Measurements from ENCODE around the gene SEC16B.
"Not testable (repeated sequence)": the region's sequence is repeated elsewhere in the genome, so short reads cannot be mapped to it uniquely, and the experiment has no call there.

Gene SEC16B, protein sequence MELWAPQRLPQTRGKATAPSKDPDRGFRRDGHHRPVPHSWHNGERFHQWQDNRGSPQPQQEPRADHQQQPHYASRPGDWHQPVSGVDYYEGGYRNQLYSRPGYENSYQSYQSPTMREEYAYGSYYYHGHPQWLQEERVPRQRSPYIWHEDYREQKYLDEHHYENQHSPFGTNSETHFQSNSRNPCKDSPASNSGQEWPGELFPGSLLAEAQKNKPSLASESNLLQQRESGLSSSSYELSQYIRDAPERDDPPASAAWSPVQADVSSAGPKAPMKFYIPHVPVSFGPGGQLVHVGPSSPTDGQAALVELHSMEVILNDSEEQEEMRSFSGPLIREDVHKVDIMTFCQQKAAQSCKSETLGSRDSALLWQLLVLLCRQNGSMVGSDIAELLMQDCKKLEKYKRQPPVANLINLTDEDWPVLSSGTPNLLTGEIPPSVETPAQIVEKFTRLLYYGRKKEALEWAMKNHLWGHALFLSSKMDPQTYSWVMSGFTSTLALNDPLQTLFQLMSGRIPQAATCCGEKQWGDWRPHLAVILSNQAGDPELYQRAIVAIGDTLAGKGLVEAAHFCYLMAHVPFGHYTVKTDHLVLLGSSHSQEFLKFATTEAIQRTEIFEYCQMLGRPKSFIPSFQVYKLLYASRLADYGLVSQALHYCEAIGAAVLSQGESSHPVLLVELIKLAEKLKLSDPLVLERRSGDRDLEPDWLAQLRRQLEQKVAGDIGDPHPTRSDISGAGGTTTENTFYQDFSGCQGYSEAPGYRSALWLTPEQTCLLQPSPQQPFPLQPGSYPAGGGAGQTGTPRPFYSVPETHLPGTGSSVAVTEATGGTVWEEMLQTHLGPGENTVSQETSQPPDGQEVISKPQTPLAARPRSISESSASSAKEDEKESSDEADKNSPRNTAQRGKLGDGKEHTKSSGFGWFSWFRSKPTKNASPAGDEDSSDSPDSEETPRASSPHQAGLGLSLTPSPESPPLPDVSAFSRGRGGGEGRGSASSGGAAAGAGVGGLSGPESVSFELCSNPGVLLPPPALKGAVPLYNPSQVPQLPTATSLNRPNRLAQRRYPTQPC

DNA sequence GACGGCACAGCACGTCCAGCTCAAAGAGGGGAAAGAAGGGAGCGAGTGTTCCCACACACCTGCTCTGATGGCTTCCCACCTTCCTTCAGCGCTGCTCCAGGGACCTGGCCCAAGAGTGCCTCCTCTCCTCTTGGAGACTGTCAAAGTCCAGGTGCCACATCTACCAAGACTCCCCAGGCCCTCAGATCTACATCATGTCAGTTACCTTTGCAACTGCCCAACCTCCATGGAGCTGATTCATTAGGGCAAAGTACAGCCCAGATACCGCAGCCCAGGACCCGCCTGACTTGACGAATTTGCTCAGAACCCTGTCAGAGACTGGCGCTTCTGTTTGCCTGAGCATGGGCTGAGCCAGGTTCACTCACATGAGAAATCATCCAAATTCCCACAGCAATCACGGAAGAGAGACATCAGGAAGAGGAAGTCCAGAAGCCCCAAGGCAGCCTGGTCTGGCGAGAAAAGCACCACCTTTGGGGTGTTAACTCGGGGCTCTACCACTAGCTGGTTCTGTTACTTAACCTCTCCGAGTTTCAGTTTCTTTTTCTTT is at the start of gene SEC16B:
Gene SEC16B, minus strand, starts transcription at position 234 of the 547 bp plus-strand sequence. CDS start 2,077 bp downstream, outside the sequence.
- no peak for DNase-seq

GRCh38 chr1:178019622-178020021 is 49.8 kb upstream of the SEC16B start:
- no peak for DNase-seq

- DNase-seq: no peak
Observed at GRCh38 chr1:178019208-178019607, 49.4 kb upstream of the SEC16B start.

DNA sequence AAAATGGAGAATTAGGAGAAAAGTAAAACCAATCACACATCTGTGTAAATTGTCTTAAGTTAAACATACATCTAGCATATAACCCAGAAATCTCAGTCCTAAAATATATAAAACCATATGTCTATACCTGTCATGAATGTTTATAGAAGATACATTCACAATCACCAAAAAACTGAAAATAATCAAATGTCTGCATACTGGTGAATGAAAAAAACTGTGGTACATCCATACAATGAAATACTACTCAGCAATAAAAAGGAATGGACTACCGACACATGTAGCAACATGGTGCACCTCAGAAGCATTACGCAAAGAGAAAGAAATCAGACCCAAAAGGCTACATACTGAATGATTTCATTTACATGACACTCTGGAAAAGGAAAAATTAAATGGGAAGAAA is 47.7 kb upstream of the SEC16B start:
- DNase-seq: no peak

DNA sequence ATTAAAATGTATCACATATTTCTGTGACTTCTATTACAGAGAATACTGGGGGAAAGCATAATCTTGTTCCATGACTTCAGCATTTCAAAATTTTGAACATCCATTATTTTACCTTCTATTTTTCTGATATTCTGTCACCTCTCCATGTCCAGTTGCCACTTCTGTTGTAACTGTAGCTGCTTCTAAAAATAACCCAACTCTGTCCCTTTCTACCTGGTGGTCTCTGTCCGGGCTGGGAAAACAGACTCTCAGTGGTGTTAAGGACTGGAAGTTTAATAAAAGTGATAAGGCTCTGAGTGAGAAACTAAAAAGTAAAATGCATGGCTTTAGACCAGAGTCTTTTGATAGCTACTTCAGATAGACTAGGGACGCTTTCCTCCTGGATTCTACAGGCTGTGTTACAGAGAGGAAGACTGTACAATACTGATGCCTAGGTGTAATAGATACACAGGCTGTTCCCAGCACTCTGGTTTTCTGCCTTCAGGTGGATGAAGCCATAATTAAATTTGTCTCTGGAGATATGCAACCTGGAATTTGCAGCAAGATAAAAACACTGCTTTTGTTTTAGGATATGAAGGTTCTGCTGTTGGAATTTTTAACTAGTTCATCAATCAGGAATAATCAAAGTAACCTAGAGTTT is 42.1 kb upstream of the SEC16B start:
- DNase-seq: no peak

DNA sequence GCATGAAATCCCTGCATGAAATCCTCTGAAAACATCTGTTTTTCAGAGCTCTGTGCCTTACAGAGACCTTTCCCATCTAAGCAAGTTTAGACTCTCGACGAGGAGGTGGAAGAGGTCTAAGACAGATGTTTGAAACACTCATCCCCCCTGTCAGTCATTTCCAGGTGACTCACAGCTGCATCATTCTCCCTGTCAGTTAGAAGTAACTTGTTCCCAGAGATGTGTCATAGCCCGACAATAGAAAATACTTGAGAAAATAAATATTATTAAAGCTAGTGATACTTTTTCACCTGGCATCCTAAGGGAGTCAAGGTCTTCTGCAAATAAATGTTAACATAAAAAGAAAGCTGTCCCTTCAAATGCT is 41.6 kb upstream of the SEC16B start:
- DNase-seq: no peak

DNA sequence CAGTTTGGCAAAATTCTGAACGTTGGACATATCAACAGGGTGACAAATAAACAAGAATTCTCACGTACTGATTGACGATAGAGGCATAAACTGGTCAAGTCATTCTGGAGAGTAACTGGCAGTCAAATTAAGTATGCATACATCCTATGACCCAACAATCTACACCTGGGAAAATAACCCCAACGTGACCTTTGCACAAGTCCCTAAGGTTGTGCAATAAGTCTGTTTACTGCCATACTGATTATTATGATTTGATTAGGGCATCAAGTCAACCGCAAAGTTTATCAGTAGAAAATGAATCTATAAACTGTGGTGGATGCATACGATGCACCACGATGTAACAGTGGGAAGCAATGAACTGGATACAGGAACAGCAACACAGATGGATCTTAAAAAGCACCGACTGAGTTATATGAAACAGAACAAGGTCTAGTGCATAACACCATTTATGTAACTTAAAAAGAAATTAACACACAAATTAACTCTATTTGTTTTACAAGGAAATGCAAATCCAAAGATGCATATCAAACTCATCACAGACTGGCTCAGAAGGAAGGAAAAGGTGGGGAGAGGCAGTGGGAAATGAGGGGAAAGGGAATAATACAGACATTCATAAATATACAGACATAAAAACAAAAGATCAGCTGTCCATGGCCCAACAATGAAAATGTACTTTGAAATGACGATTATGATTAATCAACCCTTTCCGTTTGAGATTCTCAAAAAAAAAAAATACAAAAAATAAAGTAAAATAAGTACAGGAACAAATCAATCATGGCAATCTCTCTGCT is 41.0 kb upstream of the SEC16B start:
- DNase-seq: no peak

- DNase-seq: no peak
Observed at GRCh38 chr1:178006043-178006442, 36.2 kb upstream of the SEC16B start.

- no peak for DNase-seq
Observed at GRCh38 chr1:178005450-178005849, 35.6 kb upstream of the SEC16B start.

GRCh38 chr1:178004926-178005391 is 35.1 kb upstream of the SEC16B start:
- no peak for DNase-seq

GRCh38 chr1:177998696-177999631 is 29.1 kb upstream of the SEC16B start:
- no peak for DNase-seq

DNA sequence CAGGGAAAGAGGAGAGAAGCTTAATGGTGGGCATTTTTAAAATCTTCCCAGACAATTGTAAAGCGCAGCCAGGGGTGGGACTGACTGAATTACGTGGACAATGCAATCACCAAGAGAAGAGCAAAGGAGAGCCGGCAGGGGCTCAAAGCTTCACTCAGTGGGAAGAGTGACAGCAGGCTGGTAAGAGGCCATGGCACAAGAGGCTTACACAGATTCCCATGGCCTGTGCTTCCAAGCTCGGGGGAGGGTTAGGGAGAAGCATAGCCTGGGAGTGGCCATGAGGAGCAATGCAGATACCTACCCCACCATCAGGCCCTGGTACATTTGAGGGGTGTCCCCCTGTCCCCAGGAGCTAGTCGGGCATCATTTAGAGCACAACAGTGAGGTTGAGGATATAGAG is 27.1 kb upstream of the SEC16B start:
- DNase-seq: no peak

GRCh38 chr1:177995369-177995768 is 25.5 kb upstream of the SEC16B start:
- no peak for DNase-seq

GRCh38 chr1:177986281-177986680 is 16.4 kb upstream of the SEC16B start:
- DNase-seq: not testable (repeated sequence)

DNA sequence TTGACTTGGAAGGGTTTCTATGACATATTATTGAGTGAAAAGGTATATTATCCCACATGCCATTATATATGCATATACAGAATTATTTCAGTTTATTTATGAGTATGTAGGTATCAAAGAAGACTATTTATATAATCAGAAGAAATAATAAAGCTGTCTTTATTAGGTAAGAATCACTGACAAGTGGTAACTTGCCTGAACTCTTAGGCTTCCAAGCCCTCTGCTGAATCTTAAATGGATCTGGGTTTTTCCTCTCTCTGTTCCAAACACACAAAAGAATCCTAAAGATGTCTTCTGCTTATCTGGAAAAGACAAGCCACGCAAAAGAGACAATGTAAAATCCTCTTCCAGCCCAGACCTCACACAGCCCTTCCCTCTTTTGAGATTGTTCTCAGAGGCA is 14.9 kb upstream of the SEC16B start:
- no peak for DNase-seq

DNA sequence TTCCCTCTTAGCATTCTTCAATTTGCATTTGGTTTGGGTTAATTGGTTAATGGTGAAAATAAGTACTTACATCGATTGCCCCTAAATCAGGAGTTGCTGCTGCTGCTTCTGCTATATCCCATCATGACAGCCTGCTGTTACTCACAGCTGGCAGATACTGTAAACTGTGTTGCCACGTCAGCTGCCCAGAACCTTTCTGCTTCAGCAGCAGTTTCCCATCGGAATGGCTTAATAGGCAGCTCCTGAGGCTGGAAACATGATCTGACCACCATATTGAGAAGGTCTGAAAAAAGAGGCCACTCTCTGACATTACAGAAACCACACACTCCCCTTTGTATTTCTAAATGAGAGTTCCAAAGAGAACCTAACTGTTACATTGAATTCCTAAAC is 14.3 kb upstream of the SEC16B start:
- no peak for DNase-seq

DNA sequence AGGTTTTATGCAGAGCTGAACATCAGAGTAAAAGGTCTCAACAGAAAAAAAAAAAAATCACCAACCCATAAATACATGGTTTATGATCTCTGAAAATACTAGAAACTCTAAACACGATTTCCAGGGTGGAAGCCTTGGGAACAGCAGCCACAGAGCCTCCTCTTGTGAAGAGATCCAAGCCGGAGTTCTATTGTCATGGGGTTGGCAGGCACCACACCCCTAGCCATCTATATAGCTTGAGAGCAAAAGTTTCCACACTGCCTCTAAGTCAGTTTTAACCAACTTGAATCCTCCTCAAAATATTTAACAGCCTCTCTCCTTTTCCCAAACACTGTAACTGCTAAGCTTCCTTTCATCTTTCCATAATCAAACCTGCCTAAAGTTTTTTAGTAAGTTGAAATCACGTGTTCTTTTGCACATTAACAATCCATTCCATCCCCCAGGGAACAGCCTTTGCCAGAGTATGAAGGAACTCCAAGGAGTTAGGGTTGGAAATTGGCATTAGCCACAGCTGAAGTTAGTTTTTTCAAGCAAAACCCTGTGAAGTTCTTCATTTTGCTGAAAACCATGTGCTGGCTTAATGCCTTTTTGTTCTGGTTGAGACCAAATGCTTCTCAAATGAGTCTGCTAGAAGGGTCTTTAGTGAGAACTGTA is 13.8 kb upstream of the SEC16B start:
- no peak for DNase-seq

DNA sequence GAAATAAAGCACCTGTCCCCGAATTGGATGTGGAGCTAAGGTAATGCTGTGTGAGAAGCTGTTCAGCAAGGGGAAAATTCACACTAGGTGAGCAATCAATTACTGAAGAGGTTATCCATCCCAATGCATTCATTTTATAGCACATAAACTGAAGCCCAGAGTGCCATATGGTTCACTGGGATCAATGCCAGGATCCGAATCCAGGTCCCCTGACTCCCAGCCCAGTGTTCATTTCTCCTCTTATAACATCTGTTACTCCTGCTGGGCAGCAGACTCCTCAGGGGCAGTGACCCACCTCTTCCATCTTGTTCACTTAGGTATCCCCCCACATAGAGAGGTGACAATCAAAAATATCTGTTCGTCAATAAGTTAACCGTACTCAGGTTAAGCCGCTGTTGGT is 13.2 kb upstream of the SEC16B start:
- no peak for DNase-seq

- no peak for DNase-seq
Observed at GRCh38 chr1:177981200-177981599, 11.3 kb upstream of the SEC16B start.

GRCh38 chr1:177979272-177979671 is 9.4 kb upstream of the SEC16B start:
- DNase-seq: no peak

Measured in CD4-positive, alpha-beta T cell treated with Interleukin-6 for 4 hours (primary cell).